HG02938 (cell line): Measurements from ENCODE around the gene GATA5.

Source experiments
- ATAC-seq: cut with Tn5 transposase; IDR thresholded peaks from one replicate; pipeline ENCODE4 v1.9.1; 2021; ENCODE audit warnings: mild to moderate bottlenecking, moderate library complexity; ENCODE audit not compliant: unreplicated experiment

The GATA5 gene

GRCh38 chr20:62473717-62474603 is 1.8 kb downstream of the GATA5 start:
- ATAC-seq = no peak

GRCh38 chr20:62472941-62473585 is 2.7 kb downstream of the GATA5 start:
- no peak for ATAC-seq

- ATAC-seq = no peak
These were observed 3.5 kb downstream of the GATA5 start for GRCh38 chr20:62472138-62472940.

GRCh38 chr20:62470459-62470858 is 5.3 kb downstream of the GATA5 start:
- ATAC-seq = no peak

GRCh38 chr20:62470001-62470400 is 5.8 kb downstream of the GATA5 start:
- ATAC-seq = no peak

- no peak for ATAC-seq
These were observed 6.4 kb downstream of the GATA5 start for GRCh38 chr20:62469352-62469751.

- no peak for ATAC-seq
These were observed 8.8 kb downstream of the GATA5 start for GRCh38 chr20:62466806-62467537.

- no peak for ATAC-seq
These were observed 9.6 kb downstream of the GATA5 start for GRCh38 chr20:62466072-62466760.

GRCh38 chr20:62464990-62465389 is 10.8 kb downstream of the GATA5 start:
- no peak for ATAC-seq

- ATAC-seq = no peak
These were observed 11.4 kb downstream of the GATA5 start for GRCh38 chr20:62464425-62464770.

GRCh38 chr20:62463651-62464424 is 12.0 kb downstream of the GATA5 start:
- ATAC-seq = no peak

GRCh38 chr20:62462976-62463592 is 12.7 kb downstream of the GATA5 start:
- ATAC-seq = no peak

- ATAC-seq = no peak
These were observed 14.0 kb downstream of the GATA5 start for GRCh38 chr20:62461834-62462233.

- ATAC-seq = no peak
These were observed 14.6 kb downstream of the GATA5 start for GRCh38 chr20:62461157-62461556.

- ATAC-seq = no peak
These were observed 15.1 kb downstream of the GATA5 start for GRCh38 chr20:62460678-62461077.

- no peak for ATAC-seq
These were observed 16.3 kb downstream of the GATA5 start for GRCh38 chr20:62459488-62459887.

- ATAC-seq = no peak
These were observed 17.2 kb downstream of the GATA5 start for GRCh38 chr20:62458275-62459251.

GRCh38 chr20:62457831-62458230 is 18.0 kb downstream of the GATA5 start:
- ATAC-seq = no peak
